Measurements from ENCODE around the gene TTC33. TPM values are rescaled to one million over a fixed set of nuclear protein-coding genes. Genes with fewer than 3 reads are reported as not detected.

The TTC33 gene
- total and polyA plus RNA-seq, 2 of the 4 experiments (the other 2 are of a cell fraction): 3.1 to 8.1 TPM

DNA sequence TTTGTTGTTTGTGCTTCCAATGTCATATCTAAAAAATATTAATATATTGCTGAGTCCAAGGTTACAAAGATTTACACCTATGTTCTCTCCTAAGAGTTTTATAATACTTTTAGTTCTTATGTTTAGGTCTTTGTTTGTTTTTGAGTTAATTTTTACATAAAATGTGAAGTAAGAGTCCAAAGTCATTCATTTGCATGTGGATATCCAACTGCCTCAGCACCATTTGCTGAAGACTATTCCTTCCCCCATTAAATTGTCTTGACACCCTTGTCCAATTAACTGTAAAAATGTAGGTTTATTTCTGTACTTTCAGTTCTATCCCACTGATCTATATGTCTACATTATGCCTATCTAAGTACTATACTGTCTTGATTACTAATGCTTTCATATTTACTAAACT lies 35.7 kb downstream of the TTC33 start:
- Histone ChIP-seq H2AK9ac (replicated peaks; ENCODE audit: low read depth, low read length, poor library complexity) (no peak overlapping the region), H3K27ac (ENCODE audit: insufficient read depth, low read length) (no peak overlapping the region)
- DNase-seq: no peak

More for the DNA sequence above, 35.7 kb downstream of the TTC33 start:
- no peak overlapping the region for H3K23ac ChIP-seq (ENCODE audit: low read depth, low read length)
- ChIA-PET POLR2A (ENCODE audit: unreplicated experiment) (interaction anchor here (0.6 kb wide), 1 partner anchor 169 kb away, joined by 3 read pairs; no protein-coding TSS in a partner anchor), CTCF (no interaction called here)
- TF ChIP-seq, protein P1, sequence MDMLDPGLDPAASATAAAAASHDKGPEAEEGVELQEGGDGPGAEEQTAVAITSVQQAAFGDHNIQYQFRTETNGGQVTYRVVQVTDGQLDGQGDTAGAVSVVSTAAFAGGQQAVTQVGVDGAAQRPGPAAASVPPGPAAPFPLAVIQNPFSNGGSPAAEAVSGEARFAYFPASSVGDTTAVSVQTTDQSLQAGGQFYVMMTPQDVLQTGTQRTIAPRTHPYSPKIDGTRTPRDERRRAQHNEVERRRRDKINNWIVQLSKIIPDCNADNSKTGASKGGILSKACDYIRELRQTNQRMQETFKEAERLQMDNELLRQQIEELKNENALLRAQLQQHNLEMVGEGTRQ (IDR thresholded peaks at IDR 0.05; ENCODE audit: low read depth, low read length): no peak
- TF ChIP-seq RAD21 (IDR thresholded peaks at IDR 0.05; ENCODE audit: low read length): no peak
- TF ChIP-seq, protein P2, sequence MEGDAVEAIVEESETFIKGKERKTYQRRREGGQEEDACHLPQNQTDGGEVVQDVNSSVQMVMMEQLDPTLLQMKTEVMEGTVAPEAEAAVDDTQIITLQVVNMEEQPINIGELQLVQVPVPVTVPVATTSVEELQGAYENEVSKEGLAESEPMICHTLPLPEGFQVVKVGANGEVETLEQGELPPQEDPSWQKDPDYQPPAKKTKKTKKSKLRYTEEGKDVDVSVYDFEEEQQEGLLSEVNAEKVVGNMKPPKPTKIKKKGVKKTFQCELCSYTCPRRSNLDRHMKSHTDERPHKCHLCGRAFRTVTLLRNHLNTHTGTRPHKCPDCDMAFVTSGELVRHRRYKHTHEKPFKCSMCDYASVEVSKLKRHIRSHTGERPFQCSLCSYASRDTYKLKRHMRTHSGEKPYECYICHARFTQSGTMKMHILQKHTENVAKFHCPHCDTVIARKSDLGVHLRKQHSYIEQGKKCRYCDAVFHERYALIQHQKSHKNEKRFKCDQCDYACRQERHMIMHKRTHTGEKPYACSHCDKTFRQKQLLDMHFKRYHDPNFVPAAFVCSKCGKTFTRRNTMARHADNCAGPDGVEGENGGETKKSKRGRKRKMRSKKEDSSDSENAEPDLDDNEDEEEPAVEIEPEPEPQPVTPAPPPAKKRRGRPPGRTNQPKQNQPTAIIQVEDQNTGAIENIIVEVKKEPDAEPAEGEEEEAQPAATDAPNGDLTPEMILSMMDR (conservative IDR thresholded peaks at IDR 0.05; ENCODE audit: low read depth, low read length): no peak
- no peak for TF ChIP-seq RCOR1 (IDR thresholded peaks at IDR 0.05; ENCODE audit: insufficient replicate concordance, low read length)
- TF ChIP-seq MAZ (IDR thresholded peaks at IDR 0.05; ENCODE audit: borderline replicate concordance, low read depth, low read length): no peak
- no peak overlapping the region for H4K5ac ChIP-seq (ENCODE audit: low read depth, low read length)
- intact Hi-C loops (cut with micrococcal nuclease) (no loop called here), in situ Hi-C loops (cut with MboI; ENCODE audit: low sequenced_read_pairs) (no loop called here), dilution Hi-C loops (cut with HindIII; ENCODE audit: low sequenced_read_pairs, unreplicated experiment) (no loop called here)
- H3K9me1 ChIP-seq (ENCODE audit: insufficient read depth, low read length): no peaks in the 10 kb centered on the region
- H3K4ac ChIP-seq (ENCODE audit: low read depth, low read length): no peak overlapping the region
- no peaks in the 10 kb centered on the region for H4K20me1 ChIP-seq (ENCODE audit: insufficient read depth, low read length)
- H2BK20ac ChIP-seq (ENCODE audit: low read depth, low read length): no peak overlapping the region
- H2BK120ac ChIP-seq (ENCODE audit: low read depth, low read length): no peak overlapping the region
- H3K18ac ChIP-seq (ENCODE audit: low read depth, low read length): no peak overlapping the region
- H3K14ac ChIP-seq (replicated peaks; ENCODE audit: low read depth, low read length): no peak overlapping the region
- H4K91ac ChIP-seq (ENCODE audit: insufficient read depth, low read depth, low read length): no peak overlapping the region
- H3K36me3 ChIP-seq (ENCODE audit: control insufficient read depth, insufficient read depth, low read length): peaks cover 9% of the 10 kb centered on the region; the same call in 1 of the 2 replicates
- no peak overlapping the region for H2AK5ac ChIP-seq (ENCODE audit: low read depth, low read length)
- no peaks in the 10 kb centered on the region for H3K9me3 ChIP-seq (ENCODE audit: control insufficient read depth, insufficient read depth, low read length)
- no TSS peak for BruUV-seq (replicated peaks)
- H3K27me3 ChIP-seq (ENCODE audit: control insufficient read depth, insufficient read depth, low read length): no peaks in the 10 kb centered on the region
- H3K9ac ChIP-seq (ENCODE audit: low read depth, low read length): no peak overlapping the region
- H4K8ac ChIP-seq (ENCODE audit: low read depth in 2 of 2, low read length in 2 of 2): no peak overlapping the region
- H2BK5ac ChIP-seq (ENCODE audit: low read depth, low read length, poor library complexity, severe bottlenecking): no peak overlapping the region
- no peak overlapping the region for H3K4me2 ChIP-seq (ENCODE audit: low read depth, low read length)
- no peak overlapping the region for H2AFZ ChIP-seq (replicated peaks; ENCODE audit: low read length, poor library complexity)
- H3K4me1 ChIP-seq (ENCODE audit: control insufficient read depth, insufficient read depth, low read length): 0 out of 2 replicates have a peak, but pooled peaks cover 2% of the 10 kb centered on the region
- no peak overlapping the region for H3K56ac ChIP-seq (ENCODE audit: extremely low read depth, insufficient read depth, low read length)
- peaks cover 3% of the 10 kb centered on the region in 2 experiments; a peak in 2 of 4 replicates for H3K79me1 ChIP-seq (ENCODE audit: low read depth in 1 of 2, low read length in 2 of 2)
- no peak overlapping the region for H2BK15ac ChIP-seq (ENCODE audit: low read depth, low read length)
- no peak overlapping the region for H3K4me3 ChIP-seq (ENCODE audit: insufficient read depth, low read depth, low read length)
- ATAC-seq (ENCODE audit: low read depth): no peak

All from IMR-90 (cell line).